Measurements from ENCODE around the gene IQCE.

- TF ChIP-seq YY1 (IDR thresholded peaks at IDR 0.05; ENCODE audit: insufficient read depth, insufficient read length) (no peak), ZNF274 (IDR thresholded peaks at IDR 0.05; ENCODE audit: low read depth, low read length) (no peak)
Observed at GRCh38 chr7:2539031-2539911, 19.5 kb upstream of the IQCE start.
